GM18526 (cell line): Measurements from ENCODE around the gene CARMIL3.

ENCODE experiments used
- POLR2A ChIP-seq: IDR thresholded peaks from 3 replicates; pipeline ENCODE4 v1.6.1; 2011; ENCODE audit not compliant: insufficient read length; ENCODE audit errors: extremely low read depth

CARMIL3 gene, protein sequence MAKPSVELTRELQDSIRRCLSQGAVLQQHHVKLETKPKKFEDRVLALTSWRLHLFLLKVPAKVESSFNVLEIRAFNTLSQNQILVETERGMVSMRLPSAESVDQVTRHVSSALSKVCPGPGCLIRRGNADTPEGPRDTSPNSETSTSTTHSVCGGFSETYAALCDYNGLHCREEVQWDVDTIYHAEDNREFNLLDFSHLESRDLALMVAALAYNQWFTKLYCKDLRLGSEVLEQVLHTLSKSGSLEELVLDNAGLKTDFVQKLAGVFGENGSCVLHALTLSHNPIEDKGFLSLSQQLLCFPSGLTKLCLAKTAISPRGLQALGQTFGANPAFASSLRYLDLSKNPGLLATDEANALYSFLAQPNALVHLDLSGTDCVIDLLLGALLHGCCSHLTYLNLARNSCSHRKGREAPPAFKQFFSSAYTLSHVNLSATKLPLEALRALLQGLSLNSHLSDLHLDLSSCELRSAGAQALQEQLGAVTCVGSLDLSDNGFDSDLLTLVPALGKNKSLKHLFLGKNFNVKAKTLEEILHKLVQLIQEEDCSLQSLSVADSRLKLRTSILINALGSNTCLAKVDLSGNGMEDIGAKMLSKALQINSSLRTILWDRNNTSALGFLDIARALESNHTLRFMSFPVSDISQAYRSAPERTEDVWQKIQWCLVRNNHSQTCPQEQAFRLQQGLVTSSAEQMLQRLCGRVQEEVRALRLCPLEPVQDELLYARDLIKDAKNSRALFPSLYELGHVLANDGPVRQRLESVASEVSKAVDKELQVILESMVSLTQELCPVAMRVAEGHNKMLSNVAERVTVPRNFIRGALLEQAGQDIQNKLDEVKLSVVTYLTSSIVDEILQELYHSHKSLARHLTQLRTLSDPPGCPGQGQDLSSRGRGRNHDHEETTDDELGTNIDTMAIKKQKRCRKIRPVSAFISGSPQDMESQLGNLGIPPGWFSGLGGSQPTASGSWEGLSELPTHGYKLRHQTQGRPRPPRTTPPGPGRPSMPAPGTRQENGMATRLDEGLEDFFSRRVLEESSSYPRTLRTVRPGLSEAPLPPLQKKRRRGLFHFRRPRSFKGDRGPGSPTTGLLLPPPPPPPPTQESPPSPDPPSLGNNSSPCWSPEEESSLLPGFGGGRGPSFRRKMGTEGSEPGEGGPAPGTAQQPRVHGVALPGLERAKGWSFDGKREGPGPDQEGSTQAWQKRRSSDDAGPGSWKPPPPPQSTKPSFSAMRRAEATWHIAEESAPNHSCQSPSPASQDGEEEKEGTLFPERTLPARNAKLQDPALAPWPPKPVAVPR (N-terminal part only)

GRCh38 chr14:24051789-24052655 lies at the start of gene CARMIL3:
CARMIL3 (plus strand) TSS chr14:24052009; CDS start chr14:24052154, 145 bp downstream.
- TF ChIP-seq POLR2A = peak; percentile 39

GRCh38 chr14:24011051-24011450 lies 40.8 kb upstream of the CARMIL3 start:
- no peak for TF ChIP-seq POLR2A

DNA sequence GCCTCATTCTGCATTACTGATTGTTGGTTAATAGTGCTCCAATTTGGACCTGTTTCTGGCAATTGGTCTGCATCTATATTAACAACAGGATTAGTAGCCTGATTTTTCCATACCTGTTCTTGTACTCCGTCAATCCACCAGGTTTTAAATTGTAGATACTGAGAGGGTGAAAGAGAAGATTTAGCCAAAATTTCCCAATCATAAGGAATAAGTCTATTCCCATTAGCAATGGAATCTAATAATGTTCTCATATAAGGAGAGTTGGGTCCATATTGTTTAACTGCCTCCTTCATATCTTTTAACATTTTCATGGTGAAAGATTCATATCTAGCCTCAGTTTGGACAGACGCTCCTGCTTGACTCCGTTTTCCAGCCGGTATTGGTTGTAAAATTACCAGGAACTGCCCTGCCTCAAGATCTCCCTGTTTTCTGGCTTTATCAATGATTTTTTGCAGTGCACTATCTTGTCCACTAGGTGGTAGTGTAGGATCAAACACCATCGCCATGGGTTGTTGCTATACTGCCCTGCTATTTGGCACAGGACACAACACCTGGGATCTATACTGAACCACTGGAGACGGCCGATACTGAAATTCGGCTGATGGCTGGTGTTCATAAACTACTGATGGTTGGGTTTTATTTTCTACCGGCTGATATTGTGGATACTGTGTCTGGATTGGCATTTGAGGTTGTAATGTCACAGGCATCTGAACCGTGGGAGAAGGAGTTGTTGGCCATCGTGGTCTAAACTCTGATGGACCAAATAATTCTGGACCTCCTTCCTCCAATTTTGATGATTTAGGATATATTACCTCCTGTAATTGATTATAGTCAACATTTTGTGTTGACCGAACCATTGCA lies 37.9 kb upstream of the CARMIL3 start:
- no peak for TF ChIP-seq POLR2A

DNA sequence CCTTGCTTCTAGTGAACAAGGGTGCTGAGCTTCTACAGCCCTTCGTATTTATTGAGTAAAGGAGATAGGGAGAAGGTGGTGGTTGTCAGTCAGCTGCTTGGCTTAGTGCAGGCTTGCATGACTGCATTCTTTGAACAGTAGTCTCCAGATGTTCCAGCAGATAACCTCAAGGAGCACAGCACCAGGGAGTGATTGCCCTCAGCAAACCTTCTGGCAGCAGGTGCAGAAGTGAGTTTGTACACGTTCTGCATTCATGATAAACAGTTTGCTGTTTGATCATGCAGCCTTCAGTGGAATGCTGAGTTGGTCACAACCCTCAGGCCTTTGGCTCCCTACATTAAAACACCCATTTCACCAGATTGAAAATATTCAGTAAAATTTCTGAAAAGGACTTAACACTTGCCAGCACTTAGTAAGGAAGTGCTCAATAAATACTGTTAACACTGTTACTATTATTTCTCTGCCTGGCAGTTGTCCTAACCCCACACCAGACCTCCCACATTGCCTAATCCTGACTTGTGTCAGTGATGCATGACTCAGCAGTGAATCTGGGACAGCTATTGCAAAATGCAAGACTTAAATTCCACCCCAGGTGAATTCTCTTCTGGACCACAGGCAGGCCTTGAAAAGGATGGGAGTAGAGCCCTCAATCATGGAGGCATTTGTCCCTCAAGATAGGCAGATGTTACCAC lies 18.9 kb upstream of the CARMIL3 start:
- no peak for TF ChIP-seq POLR2A

DNA sequence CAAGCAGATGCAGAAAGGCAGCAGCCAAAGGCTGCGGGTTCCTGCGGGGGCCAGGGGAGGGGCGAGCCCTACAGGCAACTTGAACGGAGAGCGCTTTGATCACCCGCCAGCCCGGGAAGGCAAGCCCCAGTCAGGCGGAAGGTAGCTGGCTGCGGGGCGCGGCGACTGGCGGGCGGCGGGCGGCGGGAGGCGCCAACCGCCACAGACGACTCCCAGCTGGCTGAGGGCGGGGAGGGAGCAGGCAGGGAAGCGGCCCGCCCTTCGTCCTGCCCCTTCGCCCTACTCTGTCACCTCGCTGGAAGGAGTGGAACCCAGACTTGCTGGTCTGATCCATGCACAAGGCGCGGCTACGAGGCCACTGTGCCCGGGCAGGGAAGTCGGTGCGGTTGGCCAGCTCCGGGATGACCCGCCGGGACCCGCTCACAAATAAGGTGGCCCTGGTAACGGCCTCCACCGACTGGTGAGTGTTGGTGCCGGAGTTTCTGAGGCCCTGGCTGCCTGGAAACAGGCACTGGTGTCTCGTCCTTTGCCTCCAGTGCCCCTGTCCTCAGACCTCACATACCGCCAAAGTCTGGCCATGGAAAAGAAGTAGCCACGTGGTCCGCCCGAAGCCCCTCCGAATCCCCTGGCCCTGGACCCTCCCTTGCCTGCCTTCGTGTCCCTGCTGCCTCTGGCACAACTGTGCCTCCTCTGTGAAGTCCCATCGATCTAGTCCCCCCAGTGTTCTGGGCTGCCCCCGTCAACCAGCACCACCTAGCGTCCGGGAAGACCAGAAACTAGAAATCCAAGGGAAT lies 15.4 kb upstream of the CARMIL3 start:
- peak; percentile 12 for TF ChIP-seq POLR2A

- TF ChIP-seq POLR2A = no peak
Measured at GRCh38 chr14:24037658-24038037, 14.2 kb upstream of the CARMIL3 start.

DNA sequence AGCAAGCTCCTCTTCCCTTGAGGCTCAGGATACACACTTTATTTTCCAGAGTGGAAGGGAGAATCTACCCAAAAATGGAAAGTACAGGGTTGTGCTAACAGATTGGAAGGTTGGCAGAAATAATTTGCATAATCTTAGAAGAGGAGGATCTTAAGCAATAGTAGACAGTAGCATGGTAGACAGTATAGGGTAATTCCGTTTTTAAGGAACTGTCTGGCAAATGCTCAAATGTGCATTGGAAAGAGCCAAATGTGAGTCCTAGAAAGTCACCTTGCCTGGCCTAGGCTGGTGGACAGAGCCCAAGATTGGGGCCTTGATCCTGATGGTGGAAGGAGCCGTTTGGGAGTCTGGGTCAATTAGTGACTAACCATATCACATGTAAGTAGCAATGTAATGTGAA lies 13.1 kb upstream of the CARMIL3 start:
- no peak for TF ChIP-seq POLR2A

- TF ChIP-seq POLR2A = no peak
Measured at GRCh38 chr14:24040692-24041091, 11.1 kb upstream of the CARMIL3 start.

- no peak for TF ChIP-seq POLR2A
Measured at GRCh38 chr14:24042746-24043145, 9.1 kb upstream of the CARMIL3 start.

DNA sequence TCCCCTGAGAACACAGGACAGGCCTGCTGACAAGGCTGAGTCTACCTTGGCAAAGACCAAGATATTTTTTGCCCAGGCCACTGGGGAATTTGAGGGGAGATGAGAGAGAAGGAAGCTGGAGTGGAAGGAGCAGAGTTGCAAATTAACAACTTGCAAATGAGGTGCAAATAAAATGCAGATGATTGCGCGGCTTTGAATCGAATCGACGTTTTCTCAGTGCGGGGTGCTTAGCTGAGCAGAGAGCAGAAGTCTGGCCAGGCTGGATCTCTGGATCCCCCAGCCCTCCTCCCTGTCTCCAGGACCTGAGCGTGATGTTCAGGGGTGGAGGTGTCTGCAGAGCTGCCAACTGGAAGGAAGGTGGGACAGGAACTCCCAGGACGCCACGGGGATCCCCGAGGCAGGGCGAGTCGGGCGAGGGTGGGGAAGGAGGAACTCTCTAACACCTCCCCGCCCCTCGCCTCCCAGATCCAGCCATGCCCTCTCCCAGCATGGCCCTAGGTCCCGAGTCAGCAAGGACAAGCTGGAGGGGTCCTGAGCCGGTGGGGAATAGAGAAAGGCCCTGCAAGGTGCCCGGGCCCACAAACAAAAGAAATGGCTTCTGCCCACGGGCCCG lies 527 bp upstream of the CARMIL3 start:
- no peak for TF ChIP-seq POLR2A

- TF ChIP-seq POLR2A = no peak
Measured at GRCh38 chr14:24052656-24053547, 1.1 kb downstream of the CARMIL3 start.
